NT2/D1 (cell line): ENCODE data around the gene CABLES1.

Experiments used
- DNase-seq: peaks from one replicate; pipeline ENCODE4 v3.0.0-alpha.2; 2011; ENCODE audit warnings: low read depth, low spot score
- H3K27me3 ChIP-seq: 2 replicates; pipeline ENCODE4 v1.6.0; 2011; ENCODE audit warnings: mild to moderate bottlenecking; ENCODE audit not compliant: insufficient read length, insufficient read depth
- H3K36me3 ChIP-seq: 2 replicates; pipeline ENCODE4 v1.6.1; 2011; ENCODE audit warnings: mild to moderate bottlenecking, low read length, mixed read lengths; ENCODE audit not compliant: insufficient read depth, insufficient read length
- H3K4me1 ChIP-seq: 2 replicates; pipeline ENCODE4 v1.5.1; 2011; ENCODE audit not compliant: insufficient read depth, insufficient read length
- H3K4me3 ChIP-seq: 2 replicates; pipeline ENCODE4 v1.5.1; 2011; ENCODE audit warnings: low read depth; ENCODE audit not compliant: insufficient read length
- H3K9ac ChIP-seq: 2 replicates; pipeline ENCODE4 v1.6.0; 2011; ENCODE audit warnings: low read depth; ENCODE audit not compliant: insufficient read length
- H3K9me3 ChIP-seq: 2 replicates; pipeline ENCODE4 v1.5.1; 2011; ENCODE audit warnings: mild to moderate bottlenecking, low read length; ENCODE audit not compliant: insufficient read depth
- SUZ12 ChIP-seq: IDR thresholded peaks from 2 replicates; pipeline ENCODE4 v1.6.1; 2011; ENCODE audit not compliant: insufficient read length, insufficient read depth; ENCODE audit errors: extremely low read depth
- YY1 ChIP-seq: IDR thresholded peaks from 2 replicates; pipeline ENCODE4 v1.6.1; 2011; ENCODE audit not compliant: insufficient read length, insufficient read depth
- ZNF274 ChIP-seq: IDR thresholded peaks from 2 replicates; pipeline ENCODE4 v1.6.1; 2011; ENCODE audit warnings: mild to moderate bottlenecking, low read depth, low read length

The CABLES1 gene

GRCh38 chr18:23243178-23243577 lies 107.9 kb downstream of the CABLES1 start:
- Histone ChIP-seq H3K36me3 (peaks cover 15% of the 10 kb centered on the region), H3K27me3 (no peaks in the 10 kb centered on the region), H3K9ac (no peak overlapping the region), H3K4me3 (no peak overlapping the region), H3K9me3 (peaks cover 3% of the 10 kb centered on the region; the same call in 1 of the 2 replicates), H3K4me1 (peaks cover 6% of the 10 kb centered on the region)
- DNase-seq, result no peak
- TF ChIP-seq SUZ12 (no peak), ZNF274 (no peak), YY1 (no peak)

- no peak for DNase-seq
These were observed 108.5 kb downstream of the CABLES1 start for GRCh38 chr18:23243816-23244215.

GRCh38 chr18:23244401-23244800 lies 109.1 kb downstream of the CABLES1 start:
- Histone ChIP-seq H3K36me3 (peaks cover 15% of the 10 kb centered on the region), H3K4me3 (no peak overlapping the region), H3K9ac (no peak overlapping the region), H3K9me3 (peaks cover 15% of the 10 kb centered on the region; the same call in 1 of the 2 replicates), H3K27me3 (no peaks in the 10 kb centered on the region), H3K4me1 (peaks cover 6% of the 10 kb centered on the region)
- TF ChIP-seq YY1, result no peak
- TF ChIP-seq SUZ12, result no peak
- TF ChIP-seq ZNF274, result no peak
- DNase-seq, result no peak

More at GRCh38 chr18:23243816-23244215, 108.5 kb downstream of the CABLES1 start:
- H3K9ac ChIP-seq, result no peak overlapping the region
- peaks cover 15% of the 10 kb centered on the region for H3K36me3 ChIP-seq
- TF ChIP-seq SUZ12 (no peak), YY1 (no peak), ZNF274 (no peak)
- peaks cover 9% of the 10 kb centered on the region; the same call in 1 of the 2 replicates for H3K9me3 ChIP-seq
- peaks cover 6% of the 10 kb centered on the region for H3K4me1 ChIP-seq
- H3K4me3 ChIP-seq, result no peak overlapping the region
- H3K27me3 ChIP-seq, result no peaks in the 10 kb centered on the region

GRCh38 chr18:23245461-23245860 lies 110.2 kb downstream of the CABLES1 start:
- H3K36me3 ChIP-seq, result peaks cover 20% of the 10 kb centered on the region
- H3K9me3 ChIP-seq, result peaks cover 17% of the 10 kb centered on the region; the same call in 1 of the 2 replicates
- H3K4me1 ChIP-seq, result peaks cover under 1% of the 10 kb centered on the region
- DNase-seq, result no peak
- H3K9ac ChIP-seq, result no peak overlapping the region
- H3K27me3 ChIP-seq, result no peaks in the 10 kb centered on the region
- TF ChIP-seq SUZ12 (no peak), YY1 (no peak), ZNF274 (no peak)
- no peak overlapping the region for H3K4me3 ChIP-seq

GRCh38 chr18:23247331-23247730 lies 112.0 kb downstream of the CABLES1 start:
- no peaks in the 10 kb centered on the region for H3K4me1 ChIP-seq
- H3K4me3 ChIP-seq, result no peak overlapping the region
- H3K9me3 ChIP-seq, result peaks cover 17% of the 10 kb centered on the region; the same call in 1 of the 2 replicates
- no peaks in the 10 kb centered on the region for H3K27me3 ChIP-seq
- H3K36me3 ChIP-seq, result peaks cover 25% of the 10 kb centered on the region
- TF ChIP-seq SUZ12 (no peak), YY1 (no peak), ZNF274 (no peak)
- no peak overlapping the region for H3K9ac ChIP-seq
- no peak for DNase-seq

- H3K27me3 ChIP-seq, result no peaks in the 10 kb centered on the region
- H3K9ac ChIP-seq, result no peak overlapping the region
- no peak for DNase-seq
- H3K4me3 ChIP-seq, result no peak overlapping the region
- H3K9me3 ChIP-seq, result peaks cover 17% of the 10 kb centered on the region; the same call in 1 of the 2 replicates
- no peaks in the 10 kb centered on the region for H3K4me1 ChIP-seq
- no peak for TF ChIP-seq SUZ12
- peaks cover 30% of the 10 kb centered on the region for H3K36me3 ChIP-seq
These were observed 112.6 kb downstream of the CABLES1 start for GRCh38 chr18:23247896-23248295.

- Histone ChIP-seq H3K9ac (no peak overlapping the region), H3K9me3 (peaks cover 17% of the 10 kb centered on the region; the same call in 1 of the 2 replicates), H3K4me1 (no peaks in the 10 kb centered on the region), H3K36me3 (peaks cover 36% of the 10 kb centered on the region), H3K4me3 (no peak overlapping the region), H3K27me3 (no peaks in the 10 kb centered on the region)
- TF ChIP-seq ZNF274, result no peak
- no peak for TF ChIP-seq YY1
- no peak for DNase-seq
These were observed 113.5 kb downstream of the CABLES1 start for GRCh38 chr18:23248826-23249225.
